Muscle layer of duodenum (tissue), 2 donors: ENCODE measurements around the gene SMARCD3.
A peak's percentile ranks its signal among the peaks of the same experiment; 100 is the strongest.

Experiments used
- H3K27ac ChIP-seq: one replicate; pipeline ENCODE4 v1.7.0; 2013; ENCODE audit warnings: mild to moderate bottlenecking, low read length
- H3K27me3 ChIP-seq: one replicate; pipeline ENCODE4 v1.7.0; 2013; ENCODE audit warnings: low read depth, mild to moderate bottlenecking, control low read depth, low read length
- H3K36me3 ChIP-seq, 2 donors: one replicate each; pipeline ENCODE4 v1.7.0; 2013; ENCODE audit warnings: low read length in 2 of 2, control low read depth in 1 of 2, mild to moderate bottlenecking in 1 of 2; ENCODE audit not compliant: insufficient read depth in 2 of 2, control insufficient read depth in 1 of 2
- H3K4me1 ChIP-seq, 2 donors: one replicate each; pipeline ENCODE4 v1.7.0; 2013; ENCODE audit warnings: low read length in 2 of 2, mild to moderate bottlenecking in 2 of 2, control low read depth in 1 of 2, moderate library complexity in 1 of 2; ENCODE audit not compliant: insufficient read depth in 2 of 2, control insufficient read depth in 1 of 2
- H3K4me3 ChIP-seq, 2 donors: one replicate each; pipeline ENCODE4 v1.7.0; 2013; ENCODE audit warnings: low read length in 2 of 2, low read depth in 1 of 2, mild to moderate bottlenecking in 1 of 2
- H3K9me3 ChIP-seq, 2 donors: one replicate each; pipeline ENCODE4 v1.7.0; 2013; ENCODE audit warnings: low read length in 2 of 2, control low read depth in 1 of 2, mild to moderate bottlenecking in 1 of 2; ENCODE audit not compliant: control insufficient read depth in 1 of 2
- donor health status: healthy.

The SMARCD3 gene

DNA sequence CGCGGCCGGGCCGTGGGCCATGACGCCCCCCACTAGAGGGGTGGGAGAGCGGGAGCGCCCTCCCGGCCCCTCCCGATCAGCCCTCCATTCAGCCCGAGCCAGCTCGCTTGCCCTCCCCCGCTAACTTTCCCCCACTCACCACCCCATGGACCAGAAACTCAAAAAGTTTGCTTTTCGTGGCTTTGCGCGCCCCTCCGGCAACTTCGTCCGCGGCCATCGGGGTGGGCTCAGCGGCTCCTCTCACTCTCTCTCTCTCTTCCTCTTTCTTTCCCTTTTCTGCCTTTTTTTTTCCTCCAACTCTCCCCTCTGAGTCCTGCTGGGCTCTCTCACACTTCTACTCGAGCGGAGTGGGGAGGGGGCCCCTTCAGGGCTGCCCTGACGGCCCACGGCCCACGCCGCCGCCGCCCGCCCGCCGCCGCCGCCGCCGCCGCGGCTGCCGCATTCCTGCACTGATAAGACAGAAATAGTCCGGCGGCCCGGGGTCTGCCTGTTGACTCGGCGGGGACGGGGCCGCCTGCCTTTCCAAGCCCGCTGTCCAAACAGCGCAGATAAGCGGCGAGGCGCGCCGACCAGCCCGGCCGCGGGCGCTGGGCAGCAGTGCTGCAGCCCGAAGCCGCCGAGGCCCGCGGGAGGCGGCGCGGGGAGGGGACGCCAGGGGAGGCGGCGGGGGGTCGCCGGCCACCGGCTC, at the start of gene SMARCD3:
Gene SMARCD3 (minus strand): TSS at position 349 of the 688 bp plus-strand sequence. CDS start 132 bp downstream, at position 217.
- peaks cover 22% of the 10 kb centered on the region for H3K27me3 ChIP-seq
- H3K27ac ChIP-seq, result peak within 1 kb of the TSS; percentile 63
- peaks cover 3 to 80% of the 10 kb centered on the region in 2 donors for H3K4me1 ChIP-seq
- peak within 1 kb of the TSS; percentile 63 to 67 for H3K4me3 ChIP-seq
- no peaks in the 10 kb centered on the region for H3K36me3 ChIP-seq
- no peaks in the 10 kb centered on the region for H3K9me3 ChIP-seq

DNA sequence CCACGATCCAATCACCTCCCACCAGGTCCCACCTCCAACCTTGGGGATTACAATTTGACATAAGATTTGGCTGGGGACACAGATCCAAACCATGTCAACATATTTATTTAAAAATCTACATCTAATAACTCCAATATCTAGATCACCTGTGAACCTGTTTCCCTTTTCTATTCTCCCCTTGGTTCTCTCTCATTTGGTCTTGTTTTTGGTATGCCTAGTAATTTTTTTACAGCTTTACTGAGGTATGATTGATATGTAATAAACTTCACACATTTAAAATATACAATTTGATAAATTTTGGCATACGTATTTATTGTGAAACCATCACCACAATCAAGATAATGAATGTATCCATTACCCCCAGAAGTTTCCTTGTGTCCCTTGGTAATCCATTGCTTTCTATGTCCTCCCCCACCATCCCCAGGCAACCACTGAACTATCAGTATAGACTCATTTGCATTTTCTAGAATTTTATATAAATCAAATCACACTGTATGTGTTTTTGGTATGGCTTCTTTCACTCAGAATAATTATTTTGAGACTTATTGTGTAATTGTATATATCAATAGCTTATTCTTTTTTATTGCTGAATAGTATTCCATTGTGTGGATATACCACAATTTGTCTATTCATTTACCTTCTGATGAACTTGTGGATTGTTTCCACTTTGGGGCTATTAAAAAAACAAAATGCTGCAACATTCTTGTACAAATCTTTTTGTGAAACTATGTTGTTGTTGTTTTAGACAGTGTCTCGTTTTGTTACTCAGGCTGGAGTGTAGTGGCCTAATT, 47.9 kb upstream of the SMARCD3 start:
- no peak overlapping the region for H3K4me3 ChIP-seq
- no peaks in the 10 kb centered on the region for H3K36me3 ChIP-seq
- H3K9me3 ChIP-seq, result no peaks in the 10 kb centered on the region
- no peaks in the 10 kb centered on the region for H3K4me1 ChIP-seq
- H3K27me3 ChIP-seq, result no peaks in the 10 kb centered on the region
- H3K27ac ChIP-seq, result no peak overlapping the region

DNA sequence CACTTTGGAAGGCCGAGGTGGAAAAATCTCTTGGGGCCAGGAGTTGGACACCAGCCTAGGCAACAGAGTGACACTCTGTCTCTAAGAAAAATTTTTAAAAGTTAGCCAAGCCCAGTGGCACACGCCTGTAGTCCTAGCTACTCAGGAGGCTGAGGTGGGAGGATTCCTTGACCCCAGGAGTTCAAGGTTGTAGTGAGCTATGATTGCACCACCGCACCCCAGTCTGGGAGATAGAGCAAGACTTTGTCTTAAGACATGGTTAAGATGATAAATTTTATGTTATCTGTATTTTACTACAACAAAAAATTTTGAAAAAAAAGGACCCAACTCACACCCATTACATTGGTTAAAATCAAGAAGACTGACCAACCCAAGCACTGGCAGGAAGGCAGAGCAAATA, 44.4 kb upstream of the SMARCD3 start:
- no peak overlapping the region for H3K4me3 ChIP-seq
- no peaks in the 10 kb centered on the region for H3K36me3 ChIP-seq
- H3K4me1 ChIP-seq, result no peaks in the 10 kb centered on the region
- no peaks in the 10 kb centered on the region for H3K9me3 ChIP-seq
- H3K27ac ChIP-seq, result no peak overlapping the region
- no peaks in the 10 kb centered on the region for H3K27me3 ChIP-seq

DNA sequence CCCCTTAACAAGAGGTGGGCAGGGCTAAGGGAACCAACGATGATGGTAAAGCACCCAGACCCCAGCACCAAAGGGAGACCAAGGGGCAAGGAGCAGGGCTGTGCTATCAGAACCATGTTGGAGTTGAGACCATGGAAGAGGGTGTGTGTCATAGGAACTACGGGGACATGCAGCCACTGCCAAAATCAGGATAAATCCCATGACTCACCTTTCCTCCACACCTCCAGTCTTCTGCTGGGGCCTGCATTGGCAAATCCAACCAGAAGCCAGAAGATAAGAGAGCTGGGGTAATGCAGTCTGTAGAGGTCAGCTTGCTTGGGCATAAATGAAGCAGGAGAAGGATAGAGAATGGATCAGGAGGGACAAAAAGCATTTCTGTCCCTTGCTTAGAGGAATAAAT, 42.7 kb upstream of the SMARCD3 start:
- Histone ChIP-seq H3K4me3 (no peak overlapping the region), H3K9me3 (no peaks in the 10 kb centered on the region), H3K36me3 (no peaks in the 10 kb centered on the region), H3K27me3 (no peaks in the 10 kb centered on the region), H3K27ac (no peak overlapping the region), H3K4me1 (no peaks in the 10 kb centered on the region)

DNA sequence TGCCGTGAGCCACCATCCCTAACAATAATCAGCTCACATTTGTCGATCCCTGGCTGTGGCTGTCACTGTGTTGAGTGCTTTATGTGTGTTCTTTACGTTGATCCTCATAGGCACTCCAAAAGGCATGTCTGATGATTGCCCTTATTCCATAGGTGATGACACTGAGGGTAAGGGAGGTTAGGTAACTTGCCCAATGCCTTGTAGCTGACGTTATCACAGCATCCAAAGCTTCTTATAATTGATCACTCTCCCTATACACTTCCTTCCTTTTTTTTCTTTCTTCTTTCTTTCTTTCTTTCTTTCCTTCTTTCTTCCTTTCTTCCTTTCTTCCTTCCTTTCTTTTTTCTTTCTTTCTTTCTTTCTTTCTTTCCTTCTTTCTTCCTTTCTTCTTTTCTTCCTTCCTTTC, 41.9 kb upstream of the SMARCD3 start:
- Histone ChIP-seq H3K27me3 (no peaks in the 10 kb centered on the region), H3K36me3 (no peaks in the 10 kb centered on the region), H3K27ac (no peak overlapping the region), H3K4me1 (no peaks in the 10 kb centered on the region), H3K9me3 (no peaks in the 10 kb centered on the region), H3K4me3 (no peak overlapping the region)

- H3K36me3 ChIP-seq, result no peaks in the 10 kb centered on the region
- H3K27me3 ChIP-seq, result no peaks in the 10 kb centered on the region
- H3K4me3 ChIP-seq, result no peak overlapping the region
- H3K9me3 ChIP-seq, result no peaks in the 10 kb centered on the region
- H3K4me1 ChIP-seq, result no peaks in the 10 kb centered on the region
- no peak overlapping the region for H3K27ac ChIP-seq
Measured at GRCh38 chr7:151289891-151290290, 41.4 kb upstream of the SMARCD3 start.

DNA sequence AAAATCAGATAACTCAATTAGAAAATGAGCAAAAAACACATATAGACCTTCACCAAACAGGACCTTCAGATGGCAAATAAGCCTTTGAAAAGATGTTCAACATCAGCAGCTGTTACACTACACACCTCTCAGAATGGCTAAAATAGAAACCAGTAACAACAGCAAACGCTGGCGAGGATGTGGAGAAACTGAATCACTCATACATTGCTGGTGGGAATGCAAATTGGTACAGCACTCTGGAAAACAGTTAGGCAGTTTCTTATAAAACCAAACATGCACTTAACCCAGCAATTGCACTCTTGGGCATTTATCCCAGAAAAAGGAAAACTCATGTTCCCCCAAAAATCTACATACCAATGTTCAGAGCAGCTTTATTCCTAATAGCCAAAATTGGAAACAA, 37.7 kb upstream of the SMARCD3 start:
- H3K9me3 ChIP-seq, result no peaks in the 10 kb centered on the region
- H3K4me3 ChIP-seq, result no peak overlapping the region
- no peak overlapping the region for H3K27ac ChIP-seq
- H3K27me3 ChIP-seq, result no peaks in the 10 kb centered on the region
- no peaks in the 10 kb centered on the region for H3K4me1 ChIP-seq
- no peaks in the 10 kb centered on the region for H3K36me3 ChIP-seq

DNA sequence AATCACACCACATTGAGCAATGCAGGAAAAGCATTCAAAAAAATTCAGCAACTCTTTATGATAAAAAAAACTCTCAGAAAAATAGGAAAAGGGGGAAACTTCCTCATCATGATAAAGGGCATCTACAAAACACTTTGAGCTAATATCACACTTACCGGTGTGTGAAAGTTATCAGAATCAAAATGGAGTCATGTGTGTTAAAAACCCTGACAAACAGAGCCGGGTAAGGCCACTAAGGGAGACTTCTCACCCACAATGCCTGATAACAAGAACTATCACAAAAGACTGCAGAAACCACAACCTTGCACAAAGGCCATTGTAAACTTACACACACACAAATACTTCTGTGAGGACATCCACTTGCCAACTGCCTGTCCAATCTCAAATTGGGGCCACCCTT, 34.8 kb upstream of the SMARCD3 start:
- Histone ChIP-seq H3K27me3 (no peaks in the 10 kb centered on the region), H3K27ac (no peak overlapping the region), H3K36me3 (no peaks in the 10 kb centered on the region), H3K4me3 (no peak overlapping the region), H3K4me1 (no peaks in the 10 kb centered on the region), H3K9me3 (no peaks in the 10 kb centered on the region)

GRCh38 chr7:151282111-151282510, 33.6 kb upstream of the SMARCD3 start:
- H3K27ac ChIP-seq, result no peak overlapping the region

DNA sequence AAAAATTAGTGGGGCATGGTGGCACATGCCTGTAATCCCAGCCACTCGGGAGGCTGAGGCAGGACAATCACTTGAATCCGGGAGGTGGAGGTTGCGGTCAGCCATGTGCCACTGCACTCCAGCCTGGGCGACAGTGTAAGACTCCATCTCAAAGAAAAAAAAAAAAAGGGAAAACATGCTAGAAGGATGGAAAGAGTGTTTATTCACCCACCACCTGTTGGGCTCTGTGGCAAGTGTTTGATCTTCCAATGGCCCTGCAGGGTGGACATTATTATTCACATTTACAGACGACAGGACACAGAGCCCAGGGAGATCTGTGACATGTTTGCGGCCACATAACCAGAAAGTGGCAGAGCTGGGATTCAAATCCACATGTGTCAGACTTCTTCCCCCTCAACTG, 33.2 kb upstream of the SMARCD3 start:
- Histone ChIP-seq H3K36me3 (no peaks in the 10 kb centered on the region), H3K27ac (no peak overlapping the region), H3K4me1 (peaks cover 0 to under 1% of the 10 kb centered on the region in 2 donors), H3K9me3 (no peaks in the 10 kb centered on the region), H3K4me3 (no peak overlapping the region), H3K27me3 (no peaks in the 10 kb centered on the region)

More at GRCh38 chr7:151282111-151282510, 33.6 kb upstream of the SMARCD3 start:
- H3K4me3 ChIP-seq, result no peak overlapping the region
- no peaks in the 10 kb centered on the region for H3K4me1 ChIP-seq
- no peaks in the 10 kb centered on the region for H3K27me3 ChIP-seq
- H3K36me3 ChIP-seq, result no peaks in the 10 kb centered on the region
- no peaks in the 10 kb centered on the region for H3K9me3 ChIP-seq

DNA sequence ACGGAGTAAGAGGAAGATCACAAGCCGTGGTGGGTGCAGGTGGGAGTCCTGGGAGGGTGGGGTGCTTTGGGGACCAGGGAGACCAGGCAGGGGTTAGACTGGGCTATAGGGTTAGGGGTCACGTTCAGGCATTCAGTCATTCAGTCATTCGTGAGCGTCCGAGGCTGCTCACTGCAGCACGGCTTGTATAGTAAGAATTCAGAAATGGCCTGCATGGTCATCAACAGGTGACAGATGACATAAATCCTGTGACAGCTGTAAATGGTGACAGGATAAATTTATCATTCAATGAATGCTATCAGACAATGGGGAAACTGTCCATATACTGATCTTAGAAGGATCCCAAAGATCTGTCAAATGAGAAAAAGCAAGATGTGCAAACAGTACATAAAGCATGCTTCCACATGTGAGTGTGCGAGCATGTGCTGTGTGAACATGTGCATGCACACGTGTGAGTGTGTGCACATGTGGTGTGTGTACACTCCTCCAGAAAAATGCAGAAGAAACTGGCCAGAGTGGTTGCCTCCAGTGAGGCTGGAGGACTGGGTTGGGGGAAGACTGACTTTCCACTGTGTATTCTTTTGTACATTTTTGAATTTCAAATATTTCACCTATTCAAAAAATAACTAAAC, 32.0 kb upstream of the SMARCD3 start:
- Histone ChIP-seq H3K27ac (no peak overlapping the region), H3K27me3 (no peaks in the 10 kb centered on the region), H3K4me1 (peaks cover 0 to 12% of the 10 kb centered on the region in 2 donors), H3K9me3 (no peaks in the 10 kb centered on the region), H3K4me3 (no peak overlapping the region), H3K36me3 (no peaks in the 10 kb centered on the region)
